ENCODE data around the gene CCNA2.
A peak's percentile ranks its signal among the peaks of the same experiment; 100 is the strongest.

Gene CCNA2

GRCh38 chr4:121800961-121801714 lies 22.5 kb downstream of the CCNA2 start, which contains the start of gene EXOSC9:
Gene EXOSC9 (plus strand): TSS chr4:121801323. CDS start chr4:121801425, 102 bp downstream.
- peak; percentile 92 for DNase-seq

DNA sequence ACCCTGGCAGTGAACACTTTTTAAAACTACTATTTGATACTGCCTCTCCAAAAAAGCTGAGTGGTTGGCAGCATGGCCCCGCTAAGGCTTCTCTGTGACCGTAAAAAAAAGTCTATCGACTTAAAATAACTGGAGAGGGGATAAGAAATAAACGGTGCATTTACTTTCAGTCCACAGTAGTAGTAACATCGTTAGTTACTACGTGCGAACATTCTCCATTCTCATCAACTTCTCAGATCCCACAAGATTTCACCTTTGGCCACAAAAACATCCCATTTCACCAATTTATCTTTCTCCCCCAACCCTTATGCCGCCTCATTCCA lies 23.1 kb downstream of the CCNA2 start:
- DNase-seq = no peak

DNA sequence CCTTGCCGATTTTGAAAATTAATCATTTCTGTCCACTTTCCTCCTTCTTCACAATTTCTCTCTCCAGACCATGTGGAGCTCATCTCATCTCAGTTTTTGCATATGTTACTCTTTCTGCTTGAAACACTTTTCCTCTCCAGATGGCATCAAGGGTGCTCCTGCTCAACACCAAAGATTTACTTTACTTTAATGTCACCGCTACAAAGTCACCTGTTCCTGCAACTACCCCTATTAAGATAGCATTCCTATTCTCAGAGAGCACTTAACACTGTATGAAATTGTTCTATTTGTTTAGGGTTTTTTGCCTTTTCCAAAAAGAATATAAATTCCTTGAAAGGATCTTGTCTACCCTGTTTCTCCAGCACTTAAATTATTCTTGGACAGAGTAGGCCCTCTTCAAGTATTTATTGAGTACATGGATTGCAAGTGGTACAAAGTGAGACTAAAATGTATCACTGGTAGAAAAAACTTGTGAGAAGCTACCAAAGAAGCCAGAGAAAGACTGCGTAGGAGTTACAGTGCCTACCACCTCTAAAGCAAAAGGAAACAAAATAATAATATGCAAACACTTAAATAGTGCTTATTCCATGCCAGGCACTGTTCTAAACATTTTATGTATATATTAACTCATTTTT lies 23.7 kb downstream of the CCNA2 start:
- no peak for DNase-seq

DNA sequence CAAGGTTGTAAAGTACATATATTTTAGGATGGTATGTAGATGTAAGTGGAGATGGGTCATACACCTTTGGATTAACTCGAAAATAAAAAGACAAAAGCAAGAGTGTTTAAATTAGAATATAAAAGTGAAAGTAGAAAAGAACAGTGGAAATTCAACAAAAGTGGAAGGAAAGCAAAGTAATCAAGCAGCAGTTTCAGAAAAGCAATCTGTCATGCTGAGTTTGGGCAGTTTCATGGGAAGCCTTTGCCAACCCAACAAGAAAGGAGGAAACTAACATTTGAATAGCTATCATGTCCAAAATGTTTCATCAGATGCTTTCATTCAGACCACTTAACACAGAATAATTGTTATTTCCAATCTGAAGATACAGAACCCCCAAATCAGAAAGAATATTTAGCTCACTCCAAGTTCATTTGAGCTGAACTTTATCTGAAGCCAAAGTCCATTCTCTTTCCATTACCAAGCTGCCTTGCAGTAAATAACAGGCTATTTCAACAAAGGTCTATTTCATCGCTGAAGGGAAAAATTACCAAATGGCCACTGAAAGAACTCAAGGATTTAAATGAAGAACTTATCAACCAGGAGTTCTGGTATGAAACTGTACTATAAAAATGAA lies 24.4 kb downstream of the CCNA2 start:
- no peak for DNase-seq

- no peak for DNase-seq
These were observed 27.4 kb downstream of the CCNA2 start for GRCh38 chr4:121796283-121796682.

DNA sequence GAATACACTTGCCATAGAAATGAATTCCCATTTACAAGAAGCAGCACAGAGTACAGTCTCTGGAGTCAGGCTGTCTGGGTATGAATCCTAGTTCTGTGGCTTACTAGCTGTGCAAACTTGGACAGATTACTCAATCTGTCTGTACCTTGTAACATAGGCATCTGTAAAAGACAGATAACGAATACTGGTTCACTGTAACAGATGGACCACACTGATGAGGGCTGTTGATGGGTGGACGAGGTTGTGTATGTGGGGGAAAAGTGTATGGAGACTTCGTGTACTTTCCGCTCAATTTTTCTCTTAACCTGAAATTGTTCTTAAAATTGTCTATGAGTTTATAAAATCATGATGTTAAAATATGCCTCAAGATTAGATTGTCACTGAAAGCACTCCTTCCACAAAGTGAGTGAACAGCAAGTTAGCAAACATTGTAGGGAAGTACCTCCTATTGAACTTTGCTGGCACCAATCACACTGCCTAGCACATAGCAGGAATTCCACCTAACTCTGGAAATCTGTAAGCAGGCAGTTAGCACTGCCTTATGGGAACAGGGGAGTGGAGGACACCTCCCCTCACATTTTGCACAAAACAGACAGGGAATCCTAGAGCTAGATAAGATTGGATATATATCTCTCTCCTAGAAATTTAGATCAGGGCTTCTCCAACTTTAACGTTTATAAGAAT lies 29.0 kb downstream of the CCNA2 start:
- no peak for DNase-seq

- DNase-seq = no peak
These were observed 30.7 kb downstream of the CCNA2 start for GRCh38 chr4:121792966-121793365.

GRCh38 chr4:121791481-121791880 lies 32.2 kb downstream of the CCNA2 start:
- no peak for DNase-seq

DNA sequence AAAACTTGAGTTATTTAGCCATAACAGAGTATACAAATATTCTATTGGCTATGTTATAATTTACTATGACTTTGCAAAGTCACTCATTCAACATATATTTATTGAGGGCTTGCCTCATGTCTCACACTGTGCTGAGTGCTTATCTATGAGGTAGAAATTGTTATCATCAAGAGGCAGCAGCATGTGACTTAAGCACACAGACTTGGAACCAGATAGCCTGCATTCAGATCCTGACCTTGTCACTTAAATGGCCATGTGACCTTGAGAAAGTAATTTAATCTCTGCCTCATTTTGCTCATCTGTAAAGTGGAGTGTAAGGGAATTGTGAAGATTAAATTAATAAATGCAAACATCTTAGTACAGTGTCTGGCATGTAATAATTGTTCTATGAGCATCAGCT lies 32.7 kb downstream of the CCNA2 start:
- no peak for DNase-seq

GRCh38 chr4:121789960-121790829 lies 33.5 kb downstream of the CCNA2 start:
- DNase-seq = no peak

- no peak for DNase-seq
These were observed 34.2 kb downstream of the CCNA2 start for GRCh38 chr4:121789455-121789854.

GRCh38 chr4:121788896-121789295 lies 34.8 kb downstream of the CCNA2 start:
- no peak for DNase-seq

- no peak for DNase-seq
These were observed 37.5 kb downstream of the CCNA2 start for GRCh38 chr4:121786221-121786620.

GRCh38 chr4:121785479-121785878 lies 38.2 kb downstream of the CCNA2 start:
- DNase-seq = no peak

DNA sequence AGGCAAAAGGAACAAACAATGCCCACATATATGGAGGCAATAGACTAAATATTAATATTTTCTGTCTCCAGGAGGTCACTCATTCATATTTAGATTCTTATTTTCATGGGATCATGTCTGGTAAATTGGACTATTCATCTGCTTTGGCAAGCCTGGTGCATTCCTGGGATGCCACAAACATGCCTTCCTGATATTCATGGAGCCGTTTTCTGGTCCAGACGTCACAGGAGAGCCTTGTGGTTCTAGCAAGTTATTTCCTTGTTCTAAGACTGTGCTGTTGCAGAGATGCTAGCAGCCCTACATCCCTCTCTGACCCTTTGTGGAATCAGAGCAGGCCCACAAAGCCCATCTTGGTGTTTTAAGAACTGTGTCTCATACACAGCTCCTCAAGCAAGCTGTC lies 38.7 kb downstream of the CCNA2 start:
- no peak for DNase-seq

GRCh38 chr4:121784401-121784800 lies 39.3 kb downstream of the CCNA2 start:
- DNase-seq = no peak

- no peak for DNase-seq
These were observed 40.5 kb downstream of the CCNA2 start for GRCh38 chr4:121783210-121783609.

- DNase-seq = no peak
These were observed 44.6 kb downstream of the CCNA2 start for GRCh38 chr4:121778991-121779628.

GRCh38 chr4:121777625-121778024 lies 46.1 kb downstream of the CCNA2 start:
- no peak for DNase-seq

DNA sequence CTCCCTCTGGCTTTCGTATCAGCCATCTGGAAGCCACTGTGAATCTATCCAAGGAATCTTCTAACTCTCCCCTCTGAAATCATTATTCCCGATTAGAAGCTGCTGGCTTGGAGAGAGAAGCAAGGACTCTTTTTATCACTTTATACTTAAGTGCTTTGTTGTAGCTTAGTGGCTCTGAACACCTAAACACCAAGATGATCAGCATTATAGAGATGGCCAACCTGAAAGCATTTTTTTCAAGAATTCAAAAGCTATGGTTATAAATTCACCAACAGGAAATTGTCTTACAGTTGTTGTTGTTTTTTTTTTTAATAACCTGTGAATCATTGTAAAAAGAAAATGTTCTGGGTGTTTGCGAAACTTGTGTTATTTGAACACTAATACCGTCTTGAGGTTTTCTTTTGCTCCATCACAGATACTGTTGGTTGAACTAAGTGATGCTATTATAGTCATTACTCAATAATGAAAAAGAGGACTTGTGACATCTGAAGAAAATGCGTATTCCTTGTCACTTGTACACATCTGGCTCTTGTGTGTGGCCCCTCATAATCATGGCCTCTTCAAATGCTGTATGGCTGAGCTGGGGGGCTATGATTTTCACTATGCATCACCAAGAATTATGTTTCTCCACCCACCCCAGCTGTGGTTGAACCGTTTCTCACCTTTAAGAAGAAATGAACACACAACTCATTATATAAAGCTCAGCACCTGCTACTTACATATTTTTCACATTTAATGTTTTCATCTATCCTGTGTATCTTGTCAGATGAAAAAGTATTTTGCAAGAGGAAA lies 46.9 kb downstream of the CCNA2 start:
- DNase-seq = no peak

DNA sequence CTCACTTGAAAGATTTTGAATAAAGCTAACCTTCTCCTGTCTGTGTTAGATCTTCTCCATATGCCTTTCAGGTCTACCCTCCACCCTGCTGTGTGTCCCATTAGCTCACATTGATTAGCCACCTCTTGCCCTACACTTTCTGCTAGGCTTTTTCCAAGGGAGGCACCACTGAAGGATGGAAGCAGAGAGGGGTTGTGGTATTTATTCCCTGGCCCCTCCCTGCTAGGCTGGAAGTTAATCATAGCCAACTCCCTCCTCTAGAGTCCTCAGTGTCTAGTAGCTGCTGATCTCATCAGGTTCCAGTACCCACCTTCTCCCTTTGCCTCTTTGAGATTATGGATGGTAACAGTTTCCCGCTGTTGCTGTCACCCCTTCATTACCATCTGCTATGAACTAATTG lies 49.8 kb downstream of the CCNA2 start:
- DNase-seq = no peak

All from activated naive CD4-positive, alpha-beta T cell treated with anti-CD3 and anti-CD28 coated beads, Interleukin-2, amount 50 U/mL, for 16 hours (primary cell).